HUES48 (cell line): Measurements from ENCODE around the gene CPLX1.

ENCODE experiments used
- H3K27ac ChIP-seq: one replicate; pipeline ENCODE4 v1.7.0; 2013; ENCODE audit warnings: low read depth, low read length, inconsistent platforms
- H3K27me3 ChIP-seq: 2 replicates; pipeline ENCODE4 v1.6.1; 2013; ENCODE audit warnings: mild to moderate bottlenecking, low read length; ENCODE audit not compliant: control insufficient read depth, insufficient read depth
- H3K36me3 ChIP-seq: 2 replicates; pipeline ENCODE4 v1.6.1; 2013; ENCODE audit warnings: low read length; ENCODE audit not compliant: control insufficient read depth, insufficient read depth
- H3K4me1 ChIP-seq: 2 replicates; pipeline ENCODE4 v1.6.1; 2013; ENCODE audit warnings: mild to moderate bottlenecking, low read length; ENCODE audit not compliant: control insufficient read depth, insufficient read depth
- H3K4me3 ChIP-seq: 2 replicates; pipeline ENCODE4 v1.5.1; 2013; ENCODE audit warnings: mild to moderate bottlenecking, low read depth, low read length
- H3K9ac ChIP-seq: 2 replicates; pipeline ENCODE4 v1.6.1; 2013; ENCODE audit warnings: mild to moderate bottlenecking, low read depth, low read length, moderate library complexity
- H3K9me3 ChIP-seq: 2 replicates; pipeline ENCODE4 v1.6.1; 2013; ENCODE audit warnings: low read length; ENCODE audit not compliant: control insufficient read depth, insufficient read depth

The CPLX1 gene

DNA sequence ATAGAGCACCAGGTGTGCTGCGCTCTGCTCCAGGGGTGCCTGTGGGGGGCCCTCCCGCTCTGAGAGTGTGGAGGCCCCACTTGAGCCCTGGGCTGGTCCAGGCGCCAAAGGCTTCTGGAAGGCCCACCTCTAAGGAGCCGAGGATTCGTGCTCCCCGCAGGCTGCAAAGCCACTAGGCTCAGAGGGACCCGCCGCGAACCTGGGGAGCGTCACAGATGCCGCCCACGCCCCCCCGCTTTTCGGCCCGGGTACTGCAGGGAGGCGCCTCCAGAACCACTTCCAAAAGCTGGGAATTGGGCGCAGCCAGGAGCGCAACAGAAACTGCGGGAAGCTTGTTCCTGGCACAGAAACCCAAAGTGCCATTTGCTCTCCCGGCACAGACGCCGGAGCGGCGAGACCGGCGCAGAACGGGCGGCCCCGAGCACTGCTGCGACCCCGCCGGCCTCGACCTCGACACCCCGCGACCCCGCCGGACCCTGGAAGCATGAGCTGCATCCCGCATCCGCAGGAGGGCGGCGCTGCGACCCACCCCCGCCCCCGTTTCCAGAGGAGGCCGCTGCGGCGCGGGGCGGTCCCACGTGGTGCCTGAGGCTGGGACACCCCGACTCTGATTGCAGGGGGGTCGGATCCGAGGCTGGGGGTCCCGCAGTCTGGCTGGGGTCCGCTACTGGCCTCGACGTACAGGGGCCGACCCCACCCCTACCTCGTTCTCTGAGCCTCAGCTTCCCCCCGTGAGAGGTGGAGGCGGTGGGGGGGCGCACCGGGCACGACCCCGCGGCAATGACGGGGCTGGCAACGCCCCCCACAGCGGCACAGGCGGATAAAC lies 30.8 kb downstream of the CPLX1 start:
- Histone ChIP-seq H3K27ac (no peak overlapping the region), H3K9me3 (no peaks in the 10 kb centered on the region), H3K4me3 (peak overlapping the region; percentile 51), H3K27me3 (peaks cover 47% of the 10 kb centered on the region), H3K9ac (no peak overlapping the region), H3K4me1 (peaks cover 25% of the 10 kb centered on the region), H3K36me3 (no peaks in the 10 kb centered on the region)

DNA sequence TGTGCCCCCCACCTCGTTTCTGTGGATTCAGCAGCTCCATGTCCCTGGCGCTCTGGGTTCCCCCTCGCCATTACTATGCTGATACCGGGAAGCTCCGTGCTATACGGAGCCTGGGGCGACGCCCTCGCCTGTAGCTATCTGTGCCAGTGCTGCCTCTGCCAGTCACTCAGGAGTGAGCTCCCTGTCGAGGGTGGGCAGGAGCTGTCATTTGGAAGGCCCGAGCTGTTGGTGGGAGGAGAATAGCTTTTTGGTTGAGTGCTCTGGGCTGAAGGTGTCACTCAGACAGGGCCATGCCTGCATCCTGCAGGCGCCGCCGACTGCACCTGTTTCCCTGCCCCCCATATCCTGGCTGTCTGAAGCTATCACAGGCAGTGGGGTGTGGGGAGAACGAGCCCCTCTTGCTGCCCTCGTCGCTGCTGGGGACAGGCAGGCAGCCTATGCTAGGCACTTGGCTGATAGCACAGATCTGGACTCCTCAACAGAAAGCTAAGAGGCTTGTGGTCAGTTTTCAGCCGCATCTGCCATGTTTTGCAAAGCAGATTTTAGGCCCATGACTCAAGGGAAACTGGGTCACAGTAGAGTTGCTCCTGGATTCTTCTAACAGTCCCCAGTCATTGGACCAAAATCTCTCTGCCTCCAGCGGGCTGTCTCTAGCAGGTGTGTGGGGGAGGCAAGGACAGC lies 31.8 kb downstream of the CPLX1 start:
- Histone ChIP-seq H3K9me3 (no peaks in the 10 kb centered on the region), H3K4me3 (no peak overlapping the region), H3K9ac (no peak overlapping the region), H3K4me1 (peaks cover 25% of the 10 kb centered on the region), H3K27ac (no peak overlapping the region), H3K27me3 (peaks cover 47% of the 10 kb centered on the region), H3K36me3 (no peaks in the 10 kb centered on the region)

GRCh38 chr4:793093-793861 lies 32.7 kb downstream of the CPLX1 start:
- no peak overlapping the region for H3K9ac ChIP-seq
- peaks cover 52% of the 10 kb centered on the region for H3K27me3 ChIP-seq
- H3K4me1 ChIP-seq, result peaks cover 25% of the 10 kb centered on the region
- H3K36me3 ChIP-seq, result no peaks in the 10 kb centered on the region
- H3K9me3 ChIP-seq, result no peaks in the 10 kb centered on the region
- H3K27ac ChIP-seq, result no peak overlapping the region
- H3K4me3 ChIP-seq, result no peak overlapping the region

- Histone ChIP-seq H3K27ac (no peak overlapping the region), H3K27me3 (peaks cover 58% of the 10 kb centered on the region), H3K9me3 (no peaks in the 10 kb centered on the region), H3K4me1 (peaks cover 25% of the 10 kb centered on the region), H3K9ac (no peak overlapping the region), H3K4me3 (no peak overlapping the region; the same call in 1 of the 2 replicates), H3K36me3 (no peaks in the 10 kb centered on the region)
Observed at GRCh38 chr4:792626-793092, 33.3 kb downstream of the CPLX1 start.

- Histone ChIP-seq H3K27me3 (peaks cover 62% of the 10 kb centered on the region), H3K9ac (no peak overlapping the region), H3K27ac (no peak overlapping the region)
Observed at GRCh38 chr4:791898-792625, 33.9 kb downstream of the CPLX1 start.

DNA sequence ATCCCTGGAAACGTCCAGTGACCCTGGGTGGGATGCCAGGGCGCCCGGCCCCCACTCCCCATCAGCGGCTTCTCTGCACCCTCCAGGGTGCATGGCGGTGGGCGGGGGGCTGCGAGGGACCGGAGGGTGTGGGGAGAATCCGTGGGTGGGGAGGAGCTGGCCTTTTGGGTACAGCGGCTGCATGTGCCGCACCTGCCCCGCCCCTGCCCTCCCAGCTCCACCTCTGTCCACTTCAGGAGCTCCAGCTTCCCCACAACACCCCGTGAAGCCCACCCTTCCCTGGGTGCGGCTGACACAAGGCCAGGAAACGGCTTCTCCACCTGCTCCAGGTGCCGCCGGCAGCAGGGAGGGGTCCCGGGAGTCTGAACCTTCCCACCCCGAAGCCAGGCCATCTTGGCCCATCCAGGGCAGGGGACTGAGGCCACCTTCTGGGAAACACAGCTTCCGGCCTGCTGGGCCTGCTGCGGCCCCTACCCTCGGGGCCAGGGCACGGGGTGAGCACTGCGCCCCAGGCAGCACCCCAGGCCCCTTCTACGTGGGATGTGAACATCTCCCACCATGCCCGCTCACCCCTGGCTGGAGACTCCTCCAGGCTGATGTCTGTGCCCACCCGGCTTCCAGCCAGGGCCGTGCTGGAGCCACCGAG lies 34.6 kb downstream of the CPLX1 start:
- Histone ChIP-seq H3K4me1 (peaks cover 25% of the 10 kb centered on the region), H3K27me3 (peaks cover 62% of the 10 kb centered on the region), H3K36me3 (no peaks in the 10 kb centered on the region), H3K9me3 (no peaks in the 10 kb centered on the region), H3K9ac (no peak overlapping the region), H3K4me3 (no peak overlapping the region), H3K27ac (no peak overlapping the region)

More at GRCh38 chr4:791898-792625, 33.9 kb downstream of the CPLX1 start:
- H3K36me3 ChIP-seq, result no peaks in the 10 kb centered on the region
- no peaks in the 10 kb centered on the region for H3K9me3 ChIP-seq
- no peak overlapping the region; the same call in 1 of the 2 replicates for H3K4me3 ChIP-seq
- H3K4me1 ChIP-seq, result peaks cover 25% of the 10 kb centered on the region

DNA sequence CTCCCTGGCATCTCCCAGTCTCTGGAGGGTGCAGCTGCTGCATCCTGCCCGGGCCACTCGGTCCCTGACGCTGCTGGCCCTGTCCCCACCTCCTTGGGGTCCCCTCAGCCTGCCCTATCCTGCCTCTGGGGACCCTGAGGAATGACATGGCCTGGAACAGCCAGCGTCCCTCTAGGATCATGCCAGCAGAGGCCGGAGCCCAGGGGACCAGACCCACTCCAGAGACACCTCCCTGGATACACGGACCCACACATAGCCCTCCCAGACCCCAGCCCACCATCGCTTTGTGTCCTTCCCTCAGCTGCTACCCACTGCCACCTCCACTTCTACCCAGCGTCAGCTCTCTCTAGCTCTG lies 35.5 kb downstream of the CPLX1 start:
- Histone ChIP-seq H3K9ac (no peak overlapping the region), H3K4me3 (no peak overlapping the region), H3K36me3 (no peaks in the 10 kb centered on the region), H3K9me3 (no peaks in the 10 kb centered on the region), H3K27me3 (peaks cover 62% of the 10 kb centered on the region), H3K4me1 (peaks cover 25% of the 10 kb centered on the region), H3K27ac (no peak overlapping the region)

DNA sequence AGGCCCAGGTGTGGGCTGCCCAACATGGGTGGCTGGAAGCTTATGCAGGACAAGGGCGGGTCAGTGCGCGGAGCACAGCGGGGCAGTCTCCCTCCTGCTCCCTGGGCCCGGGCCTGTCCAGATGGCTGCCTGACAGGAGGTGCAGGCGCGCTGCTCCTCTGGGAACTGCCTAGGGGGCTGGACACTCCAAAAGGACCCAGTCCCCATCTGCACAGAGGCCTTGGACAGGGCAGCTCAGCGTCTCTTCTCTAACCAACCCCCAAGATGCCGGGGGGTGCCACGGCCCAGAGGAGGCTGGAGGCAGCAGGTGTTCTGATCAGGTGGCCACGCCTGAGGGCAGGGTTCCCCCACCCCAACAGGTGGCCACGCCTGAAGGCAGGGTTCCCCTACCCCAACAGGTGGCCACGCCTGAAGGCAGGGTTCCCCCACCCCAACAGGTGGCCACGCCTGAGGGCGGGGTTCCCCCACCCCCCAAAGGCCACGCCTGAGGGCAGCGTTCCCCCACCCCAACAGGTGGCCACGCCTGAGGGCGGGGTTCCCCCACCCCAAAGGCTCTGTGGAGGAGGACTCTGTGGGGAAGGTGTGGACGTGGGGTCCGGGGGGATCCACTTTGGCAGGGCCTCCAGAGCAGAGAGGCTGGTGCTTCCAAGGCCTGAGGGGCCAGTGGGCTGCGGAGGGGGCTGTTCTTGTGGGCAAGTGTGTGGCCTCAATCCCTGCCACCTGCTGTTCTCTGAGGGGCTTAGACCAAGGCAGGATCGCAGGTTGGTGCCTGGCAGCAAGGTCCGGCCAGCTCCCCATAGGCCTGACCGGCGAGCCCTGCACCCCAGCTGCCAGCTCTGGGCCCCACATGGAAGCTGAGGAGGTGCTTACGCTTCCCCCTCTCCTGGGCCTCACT lies 36.1 kb downstream of the CPLX1 start:
- Histone ChIP-seq H3K9ac (no peak overlapping the region), H3K9me3 (no peaks in the 10 kb centered on the region), H3K27ac (no peak overlapping the region), H3K36me3 (no peaks in the 10 kb centered on the region), H3K4me1 (peaks cover 30% of the 10 kb centered on the region), H3K4me3 (no peak overlapping the region), H3K27me3 (peaks cover 62% of the 10 kb centered on the region)

GRCh38 chr4:788636-789297 lies 37.2 kb downstream of the CPLX1 start:
- Histone ChIP-seq H3K36me3 (no peaks in the 10 kb centered on the region), H3K9me3 (no peaks in the 10 kb centered on the region), H3K4me3 (no peak overlapping the region), H3K9ac (no peak overlapping the region), H3K27ac (no peak overlapping the region), H3K4me1 (peaks cover 24% of the 10 kb centered on the region), H3K27me3 (peaks cover 62% of the 10 kb centered on the region)
